Ovary (tissue), 9 donors: ENCODE measurements around the gene MYMK. TPM values are rescaled to one million over a fixed set of nuclear protein-coding genes. Genes with fewer than 3 reads are reported as not detected.

Experiments
- DNase-seq, 5 donors: peaks; one replicate each; pipeline ENCODE4 v3.0.0-alpha.2; 2019 to 2020
- H3K27ac ChIP-seq, 2 donors: fragments of 200-600 bp; one replicate each; pipeline versions ENCODE4 v1.5.1 to v1.8.0; 2019 to 2022
- H3K27me3 ChIP-seq: fragments of 200-600 bp; one replicate; pipeline ENCODE4 v1.8.0; 2022
- H3K36me3 ChIP-seq: fragments of 200-600 bp; sonication (generic); one replicate; pipeline ENCODE4 v1.5.1; 2019
- H3K4me1 ChIP-seq: one replicate; pipeline ENCODE4 v1.8.1; 2013; ENCODE audit warnings: mild to moderate bottlenecking, moderate library complexity; ENCODE audit not compliant: insufficient read depth
- H3K4me3 ChIP-seq: fragments of 200-600 bp; sonication (generic); one replicate; pipeline ENCODE4 v1.5.1; 2017
- H3K9me3 ChIP-seq, 2 donors: fragments of 200-600 bp in 1 of 2; sonication (generic) in 1 of 2; one replicate each; pipeline versions ENCODE4 v1.5.1 to v1.8.1; 2013 to 2019; ENCODE audit warnings: mild to moderate bottlenecking in 1 of 2, moderate library complexity in 1 of 2
- EP300 ChIP-seq: sonication (generic); formaldehyde crosslinking; IDR thresholded peaks from one replicate; pipeline ENCODE4 v1.6.1; 2017; ENCODE audit warnings: antibody characterized with exemption
- POLR2A ChIP-seq: fragments of 450-650 bp; IDR thresholded peaks from one replicate; pipeline ENCODE4 v1.6.1; 2017; ENCODE audit warnings: antibody characterized with exemption, mild to moderate bottlenecking, moderate library complexity
- WGBS, 3 donors: extraction: QIAGEN DNeasy Blood & Tissue Kit in 1 of 3; methylation state at CpG; one replicate each; pipeline versions ENCODE4 v1.1.5 to v1.1.7; 2013 to 2017; 5-methylcytosine and 5-hydroxymethylcytosine counted together
- intact Hi-C, 4 donors: fragments of 100-400 bp; cut with DNase I; formaldehyde crosslinking; loops; one replicate each; pipeline versions ENCODE4 v1.11.0 to v1.15.1; 2022 to 2023
- polyA plus RNA-seq, 2 donors: library from polyadenylated mRNA; stranded (reverse); fragments of 200-250 nt in 1 of 2; fragments of 350-450 nt in 1 of 2; fragmentation: Illumina TruSeq in 1 of 2; extraction: RNeasy Lipid Tissue Mini Kit (QIAGEN cat#74804) in 1 of 2; gene quantifications; one replicate each; pipeline ENCODE4 v1.2.3, GENCODE V29; 2013 to 2014
- total RNA-seq, 7 donors: library from RNA; depleted of rRNA in 2 of 7; stranded (reverse); fragments of >200 nt in 2 of 7; fragmentation: NEBNext Ultra II Directional in 3 of 7; extraction: Animal tissue kit (Norgen Biotek cat#: 25700) in 3 of 7; gene quantifications; one replicate each; pipeline versions ENCODE4 v1.1.0 to v1.2.4, GENCODE V29; 2016 to 2023
- TF ChIP-seq, protein P1 (sequence below), 3 donors: fragments of 450-650 bp in 2 of 3; fragments of 200-600 bp in 1 of 3; IDR thresholded peaks; one replicate each; pipeline versions ENCODE4 v1.5.1 to v1.8.0; 2016 to 2022; ENCODE audit warnings: antibody characterized with exemption in 3 of 3, mild to moderate bottlenecking in 1 of 3
- donor health status: DM: no; HTN: no; CAD: no; lungs with moderate emphysema.
- donor health status: DM: no; HTN: no; CAD: no.
- donor health status: Bipolar disorder and iron deficiency.
- donor health status: DM: yes; HTN: yes; CAD: no.
- donor health status: DM: no; HTN: no; CAD: no.
- donor health status: DM: yes; HTN: yes; CAD: no.

MYMK gene
- total and polyA plus RNA-seq, 9 donors = not detected

DNA sequence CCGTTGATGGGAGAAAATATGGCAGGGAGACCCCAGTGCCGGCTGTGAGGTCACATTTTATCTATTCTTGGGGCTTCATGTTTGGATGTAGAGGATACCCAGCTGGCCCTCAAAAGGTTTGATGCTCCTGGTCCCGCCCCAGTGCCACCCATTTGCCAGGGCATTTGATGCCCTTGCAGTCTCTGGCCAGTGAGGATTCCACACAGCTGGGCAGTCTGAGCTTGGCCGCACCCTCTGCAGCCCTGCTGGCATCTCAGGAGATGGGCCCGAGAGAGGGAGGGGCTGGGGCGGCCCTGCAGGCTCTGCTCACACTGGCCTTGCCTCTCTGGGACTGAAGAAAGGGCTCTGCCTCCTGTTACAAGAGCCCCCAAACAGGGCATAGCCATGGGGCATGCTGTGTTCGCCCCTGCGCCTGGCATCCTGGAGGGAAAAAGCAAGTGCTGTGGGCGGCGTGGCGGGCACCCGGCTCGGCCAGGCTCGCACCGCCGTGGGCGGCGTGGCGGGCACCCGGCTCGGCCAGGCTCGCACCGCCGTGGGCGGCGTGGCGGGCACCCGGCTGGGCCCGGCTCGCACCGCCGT lies 37.3 kb upstream of the MYMK start:
- H3K36me3 ChIP-seq = no peaks in the 10 kb centered on the region
- WGBS, 3 donors = 82 to 97% (median 96%) methylated on average over 23 to 29 of the region's 32 CpGs
- H3K4me1 ChIP-seq = peaks cover 11% of the 10 kb centered on the region
- intact Hi-C loops = no loop called here
- no peaks in the 10 kb centered on the region for H3K27me3 ChIP-seq
- DNase-seq = no peak
- H3K4me3 ChIP-seq = no peak overlapping the region
- no peaks in the 10 kb centered on the region for H3K9me3 ChIP-seq
- H3K27ac ChIP-seq = no peak overlapping the region
- TF ChIP-seq EP300 (no peak), POLR2A (no peak)
- TF ChIP-seq, protein P1, sequence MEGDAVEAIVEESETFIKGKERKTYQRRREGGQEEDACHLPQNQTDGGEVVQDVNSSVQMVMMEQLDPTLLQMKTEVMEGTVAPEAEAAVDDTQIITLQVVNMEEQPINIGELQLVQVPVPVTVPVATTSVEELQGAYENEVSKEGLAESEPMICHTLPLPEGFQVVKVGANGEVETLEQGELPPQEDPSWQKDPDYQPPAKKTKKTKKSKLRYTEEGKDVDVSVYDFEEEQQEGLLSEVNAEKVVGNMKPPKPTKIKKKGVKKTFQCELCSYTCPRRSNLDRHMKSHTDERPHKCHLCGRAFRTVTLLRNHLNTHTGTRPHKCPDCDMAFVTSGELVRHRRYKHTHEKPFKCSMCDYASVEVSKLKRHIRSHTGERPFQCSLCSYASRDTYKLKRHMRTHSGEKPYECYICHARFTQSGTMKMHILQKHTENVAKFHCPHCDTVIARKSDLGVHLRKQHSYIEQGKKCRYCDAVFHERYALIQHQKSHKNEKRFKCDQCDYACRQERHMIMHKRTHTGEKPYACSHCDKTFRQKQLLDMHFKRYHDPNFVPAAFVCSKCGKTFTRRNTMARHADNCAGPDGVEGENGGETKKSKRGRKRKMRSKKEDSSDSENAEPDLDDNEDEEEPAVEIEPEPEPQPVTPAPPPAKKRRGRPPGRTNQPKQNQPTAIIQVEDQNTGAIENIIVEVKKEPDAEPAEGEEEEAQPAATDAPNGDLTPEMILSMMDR (IDR thresholded peaks at IDR 0.05) = no peak

DNA sequence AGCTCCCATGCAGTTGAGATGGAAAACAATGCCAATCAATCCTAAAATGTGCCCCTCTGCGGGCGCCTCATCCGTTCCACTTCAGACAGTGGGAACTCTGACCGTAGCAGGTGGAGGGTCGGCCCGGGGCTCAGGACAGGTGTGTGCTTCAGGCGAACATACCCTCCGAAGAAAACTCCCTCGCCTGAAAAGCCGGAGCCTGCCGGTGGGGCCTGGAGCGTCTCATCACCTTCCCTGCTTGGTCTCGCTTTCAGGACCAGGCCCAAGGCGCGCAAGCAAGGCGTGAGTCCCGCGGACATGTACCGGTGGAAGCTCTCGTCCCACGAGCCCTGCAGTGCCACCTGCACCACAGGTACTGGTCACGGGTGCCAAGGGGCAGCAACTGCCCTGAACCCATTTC lies 36.2 kb upstream of the MYMK start:
- Histone ChIP-seq H3K4me1 (peaks cover 11% of the 10 kb centered on the region), H3K27me3 (no peaks in the 10 kb centered on the region), H3K36me3 (no peaks in the 10 kb centered on the region), H3K27ac (no peak overlapping the region), H3K9me3 (no peaks in the 10 kb centered on the region), H3K4me3 (no peak overlapping the region)
- intact Hi-C loops = no loop called here
- no peak for DNase-seq
- WGBS, 3 donors = 94 to 95% (median 94%) methylated on average over 21 to 22 of the region's 22 CpGs
- TF ChIP-seq, protein P1 (IDR thresholded peaks at IDR 0.05) = no peak
- TF ChIP-seq EP300 (no peak), POLR2A (no peak)

DNA sequence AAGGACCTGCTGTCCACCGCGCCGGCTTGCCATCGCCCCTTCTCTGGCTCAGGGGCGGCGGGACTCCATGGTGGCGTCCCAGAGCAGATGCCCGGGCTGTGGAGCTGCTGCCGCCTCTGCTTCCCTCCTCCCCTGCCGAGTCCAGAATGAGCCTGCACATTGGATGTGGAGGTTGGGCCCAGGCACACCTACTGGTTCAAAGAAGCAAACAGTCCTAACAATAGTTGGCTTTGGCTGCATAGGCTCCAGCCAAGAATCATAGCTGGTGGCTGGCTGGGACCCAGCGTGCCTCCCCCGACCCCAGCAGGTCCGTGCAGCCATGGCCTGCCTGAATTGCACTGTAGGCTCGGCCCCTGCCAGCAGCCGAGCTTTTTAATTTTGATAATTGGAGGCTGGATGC lies 35.6 kb upstream of the MYMK start:
- no peaks in the 10 kb centered on the region for H3K9me3 ChIP-seq
- intact Hi-C loops = no loop called here
- H3K27me3 ChIP-seq = no peaks in the 10 kb centered on the region
- no peaks in the 10 kb centered on the region for H3K36me3 ChIP-seq
- no peak overlapping the region for H3K27ac ChIP-seq
- 50 to 65% (median 64%) methylated on average over 12 to 15 of the region's 15 CpGs for whole genome bisulfite sequencing, 3 donors
- no peak overlapping the region for H3K4me3 ChIP-seq
- TF ChIP-seq POLR2A = no peak
- no peak for TF ChIP-seq EP300
- TF ChIP-seq, protein P1 (IDR thresholded peaks at IDR 0.05) = no peak
- DNase-seq = no peak
- peaks cover 11% of the 10 kb centered on the region for H3K4me1 ChIP-seq

DNA sequence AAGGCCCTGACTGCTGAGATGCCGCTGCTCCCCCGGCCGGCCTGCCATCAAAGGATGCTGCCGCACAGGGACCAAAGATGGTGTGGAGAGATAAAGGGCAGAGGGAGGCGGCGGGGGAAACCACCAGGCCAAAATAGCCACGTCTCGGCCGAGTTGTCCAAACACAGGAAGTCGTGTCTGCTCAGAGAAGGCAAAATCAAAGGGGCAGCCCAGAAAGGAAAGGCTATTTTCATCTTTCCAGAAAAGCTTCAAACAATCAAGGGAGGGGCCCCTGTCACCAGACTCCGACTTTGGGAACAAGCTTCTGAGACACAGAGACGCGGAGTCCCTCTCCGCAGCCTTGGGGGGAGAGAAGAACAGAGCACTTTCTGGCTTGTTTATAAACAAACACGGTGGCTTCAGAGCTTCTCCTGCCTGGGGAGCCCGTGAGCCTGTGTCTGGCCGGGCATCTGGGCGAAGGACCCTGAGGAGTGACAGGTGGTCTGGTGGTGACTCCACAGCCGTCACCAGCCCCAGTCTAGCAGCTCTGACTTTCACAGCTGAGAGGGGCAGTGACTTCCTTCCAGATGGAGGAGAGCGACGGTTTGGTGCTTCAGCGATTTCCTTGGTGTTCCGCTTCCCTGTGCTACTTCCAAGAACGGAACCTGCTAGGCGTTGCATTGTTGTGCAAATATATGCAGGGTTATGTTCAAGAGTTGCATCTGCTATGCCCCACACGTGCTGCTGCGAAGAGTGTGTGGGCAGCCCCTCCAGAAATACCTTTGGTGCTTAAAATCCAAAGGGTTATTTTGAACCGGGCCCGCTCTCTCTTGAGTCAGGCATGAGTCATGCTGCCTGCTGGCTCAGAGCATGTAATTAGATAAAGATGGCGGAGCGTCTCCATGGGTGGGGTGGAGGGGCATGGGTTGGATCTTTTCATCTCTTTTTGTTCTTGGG lies 33.7 kb upstream of the MYMK start:
- Histone ChIP-seq H3K9me3 (no peaks in the 10 kb centered on the region), H3K27ac (no peak overlapping the region), H3K4me1 (peaks cover 5% of the 10 kb centered on the region), H3K4me3 (no peak overlapping the region), H3K27me3 (no peaks in the 10 kb centered on the region), H3K36me3 (no peaks in the 10 kb centered on the region)
- WGBS, 3 donors = 39 to 53% (median 47%) methylated on average over 31 of the region's 31 CpGs
- no peak for DNase-seq
- intact Hi-C loops = no loop called here
- no peak for TF ChIP-seq EP300
- TF ChIP-seq, protein P1 (IDR thresholded peaks at IDR 0.05) = no peak
- no peak for TF ChIP-seq POLR2A
